ENCODE measurements around the gene LY6G5B.
A peak's percentile ranks its signal among the peaks of the same experiment; 100 is the strongest.

DNA sequence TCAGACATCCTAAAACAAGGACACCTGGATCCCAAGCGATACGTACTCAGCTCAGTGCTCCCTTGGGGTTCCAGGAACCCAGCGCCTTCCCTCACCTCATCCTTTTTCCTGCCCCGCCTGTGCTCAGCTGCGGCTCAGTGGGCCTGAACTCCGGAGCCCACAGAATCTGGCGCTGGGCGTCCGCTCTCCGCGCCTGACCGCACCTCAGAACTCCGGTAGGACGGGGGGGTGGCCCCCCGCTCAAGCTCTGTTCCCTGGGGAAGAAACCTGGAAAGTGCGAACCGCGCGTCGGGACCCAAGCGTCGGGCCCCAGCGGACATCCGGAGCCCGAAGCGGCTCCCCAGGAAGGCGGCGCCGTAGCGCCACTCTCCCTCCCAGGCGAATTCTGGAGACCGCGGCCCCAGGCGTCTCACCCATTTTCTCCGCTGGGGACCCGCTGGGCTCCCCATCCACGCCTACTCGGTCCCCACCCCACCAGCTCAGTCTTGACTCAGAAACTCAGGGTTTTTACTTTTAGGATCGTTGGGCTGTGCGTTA lies 11.4 kb downstream of the LY6G5B start:
- TF ChIP-seq EZH2 (IDR thresholded peaks at IDR 0.05) (no peak), POLR2AphosphoS5 (IDR thresholded peaks at IDR 0.05; ENCODE audit: borderline replicate concordance, low read depth, low read length) (peak; percentile 26; the same call in 1 of the 2 replicates), FOXP2 (optimal IDR thresholded peaks at IDR 0.05; ENCODE audit: control extremely low read depth, extremely low read length, insufficient read depth) (no peak)

Data from SK-N-MC (cell line).